Activated CD4-positive, alpha-beta T cell treated with anti-CD3 and anti-CD28 coated beads, Interleukin-2, amount 50 U/mL, for 24 hours (primary cell): ENCODE results near the gene SUGCT.
"Not testable (repeated sequence)": the region's sequence is repeated elsewhere in the genome, so short reads cannot be mapped to it uniquely, and the experiment has no call there.

Source experiments
- DNase-seq, 2 donors: peaks; one replicate each; pipeline ENCODE4 v3.0.0-alpha.2; 2020; ENCODE audit warnings: low read depth in 1 of 2, low spot score in 1 of 2

SUGCT gene

GRCh38 chr7:40400525-40400924 is 265.7 kb downstream of the SUGCT start:
- no peak for DNase-seq

- no peak for DNase-seq
These were observed 266.6 kb downstream of the SUGCT start for GRCh38 chr7:40401406-40401805.

GRCh38 chr7:40402661-40403060 is 267.9 kb downstream of the SUGCT start:
- DNase-seq = no peak

GRCh38 chr7:40403703-40404476 is 269.1 kb downstream of the SUGCT start:
- DNase-seq = no peak

- DNase-seq = no peak
These were observed 271.2 kb downstream of the SUGCT start for GRCh38 chr7:40405991-40406390.

GRCh38 chr7:40412323-40412722 is 277.5 kb downstream of the SUGCT start:
- no peak for DNase-seq

GRCh38 chr7:40414704-40415103 is 279.9 kb downstream of the SUGCT start:
- DNase-seq = not testable (repeated sequence)

GRCh38 chr7:40418448-40418847 is 283.6 kb downstream of the SUGCT start:
- no peak for DNase-seq

- DNase-seq = no peak
These were observed 284.2 kb downstream of the SUGCT start for GRCh38 chr7:40418983-40419382.

GRCh38 chr7:40419806-40420205 is 285.0 kb downstream of the SUGCT start:
- no peak for DNase-seq

GRCh38 chr7:40421433-40421832 is 286.6 kb downstream of the SUGCT start:
- DNase-seq = no peak

GRCh38 chr7:40425696-40426095 is 290.9 kb downstream of the SUGCT start:
- no peak for DNase-seq

GRCh38 chr7:40428421-40428820 is 293.6 kb downstream of the SUGCT start:
- no peak for DNase-seq

GRCh38 chr7:40429826-40430225 is 295.0 kb downstream of the SUGCT start:
- DNase-seq = no peak

- DNase-seq = no peak
These were observed 297.2 kb downstream of the SUGCT start for GRCh38 chr7:40432046-40432445.

GRCh38 chr7:40436710-40437109 is 301.9 kb downstream of the SUGCT start:
- DNase-seq = no peak

GRCh38 chr7:40437498-40437897 is 302.7 kb downstream of the SUGCT start:
- no peak for DNase-seq

GRCh38 chr7:40437936-40438634 is 303.3 kb downstream of the SUGCT start:
- no peak for DNase-seq

- DNase-seq = no peak
These were observed 304.9 kb downstream of the SUGCT start for GRCh38 chr7:40439686-40440085.

- DNase-seq = no peak
These were observed 312.5 kb downstream of the SUGCT start for GRCh38 chr7:40447345-40447744.

- no peak for DNase-seq
These were observed 320.7 kb downstream of the SUGCT start for GRCh38 chr7:40455485-40455884.

GRCh38 chr7:40457776-40458480 is 323.1 kb downstream of the SUGCT start:
- DNase-seq = no peak
